Tibial nerve (tissue), 4 donors: Measurements from ENCODE around the gene RMND5A. TPM values are rescaled to one million over a fixed set of nuclear protein-coding genes. Genes with fewer than 3 reads are reported as not detected.

ENCODE experiments used
- DNase-seq, 2 donors: peaks; one replicate each; pipeline ENCODE4 v3.0.0-alpha.2; 2019; ENCODE audit warnings: low spot score in 2 of 2
- H3K27ac ChIP-seq, 4 donors: fragments of 200-600 bp; sonication (generic) in 3 of 4; one replicate each; pipeline ENCODE4 v1.5.1; 2017 to 2019; ENCODE audit warnings: mild to moderate bottlenecking in 1 of 4
- H3K27me3 ChIP-seq, 2 donors: fragments of 200-600 bp; sonication (generic) in 1 of 2; one replicate each; pipeline versions ENCODE4 v1.5.1 to v1.6.0; 2017 to 2019
- H3K36me3 ChIP-seq, 3 donors: fragments of 200-600 bp; sonication (generic); one replicate each; pipeline ENCODE4 v1.5.1; 2018 to 2019
- H3K4me1 ChIP-seq, 4 donors: fragments of 200-600 bp; sonication (generic) in 3 of 4; one replicate each; pipeline ENCODE4 v1.5.1; 2017 to 2019
- H3K4me3 ChIP-seq, 4 donors: fragments of 200-600 bp; sonication (generic) in 3 of 4; one replicate each; pipeline ENCODE4 v1.5.1; 2017 to 2019; ENCODE audit warnings: mild to moderate bottlenecking in 1 of 4, moderate library complexity in 1 of 4
- H3K9me3 ChIP-seq, 4 donors: fragments of 200-600 bp; sonication (generic) in 3 of 4; one replicate each; pipeline ENCODE4 v1.5.1; 2017 to 2019
- CTCF ChIP-seq, 5 experiments: fragments of 200-600 bp in 3 of 5; fragments of 450-650 bp in 2 of 5; sonication (generic) in 3 of 5; IDR thresholded peaks; one replicate each; pipeline ENCODE4 v1.5.1; 2016 to 2019; ENCODE audit warnings: antibody characterized with exemption in 5 of 5, mild to moderate bottlenecking in 3 of 5, moderate library complexity in 2 of 5
- EP300 ChIP-seq, 2 donors: sonication (generic); formaldehyde crosslinking; IDR thresholded peaks; one replicate each; pipeline ENCODE4 v1.6.1; 2017; ENCODE audit warnings: antibody characterized with exemption in 2 of 2, mild to moderate bottlenecking in 1 of 2
- POLR2A ChIP-seq, 2 donors: fragments of 450-650 bp; IDR thresholded peaks; one replicate each; pipeline ENCODE4 v1.6.1; 2017; ENCODE audit warnings: antibody characterized with exemption in 2 of 2, mild to moderate bottlenecking in 2 of 2, moderate library complexity in 2 of 2
- WGBS, 2 donors: methylation state at CpG; one replicate each; pipeline ENCODE4 v1.1.5; 2018; 5-methylcytosine and 5-hydroxymethylcytosine counted together
- total RNA-seq, 4 donors: library from RNA; depleted of rRNA; stranded (reverse); fragments of >200 nt; gene quantifications; one replicate each; pipeline ENCODE4 v1.1.0, GENCODE V29; 2016

The RMND5A gene
- total RNA-seq, 4 donors from 2014 or later = 40.5 to 59.9 (median 48.5) TPM

GRCh38 chr2:86826951-86827350 lies 106.9 kb downstream of the RMND5A start:
- Histone ChIP-seq H3K36me3 (no peaks in the 10 kb centered on the region), H3K9me3 (peaks cover 0 to 18% (median 5%) of the 10 kb centered on the region in 4 donors), H3K4me1 (no peaks in the 10 kb centered on the region), H3K4me3 (no peak overlapping the region), H3K27me3 (peaks cover 0 to 3% of the 10 kb centered on the region in 2 donors), H3K27ac (no peak overlapping the region)
- TF ChIP-seq CTCF (IDR thresholded peaks at IDR 0.05) (no peak), EP300 (IDR thresholded peaks at IDR 0.05) (no peak), POLR2A (IDR thresholded peaks at IDR 0.05) (no peak)
- 84 to 86% methylated on average over 4 of the region's 4 CpGs for WGBS, 2 donors
- no peak for DNase-seq

Other genes starting within 250 kb of the RMND5A start
- gene CHMP3, start 156.8 kb upstream of the RMND5A start, total RNA-seq = 100 to 1,000 TPM in 3 of 4 donors, 10 to 100 TPM in 1; 87.0 to 155 (median 129) TPM
- gene RNF103, start 96.4 kb upstream of the RMND5A start, total RNA-seq = 10 to 100 TPM; 41.7 to 72.5 (median 58.6) TPM
- gene CD8A, start 70.6 kb downstream of the RMND5A start, total RNA-seq = 1 to 10 TPM in 2 of 4 donors, under 1 TPM in 1, not detected in 1; 0.63 to 1.8 (median 1.1) TPM
- 1 to 10 TPM in 1 of 4 donors, not detected in 3; 3.1 TPM for gene CD8B, start 141.6 kb downstream of the RMND5A start, total RNA-seq
- 1 to 10 TPM in 3 of 4 donors, under 1 TPM in 1; 0.20 to 4.5 (median 1.9) TPM for gene RGPD1, start 221.8 kb downstream of the RMND5A start, total RNA-seq